NCI-H2227 (cell line): ENCODE measurements around the gene CTAG1B.
"Not testable (repeated sequence)": the region's sequence is repeated elsewhere in the genome, so short reads cannot be mapped to it uniquely, and the experiment has no call there.

ENCODE experiments used
- DNase-seq: peaks from one replicate; lab custom pipeline; 2025; ENCODE audit not compliant: unreplicated experiment; lab: John Stamatoyannopoulos, UW

Gene CTAG1B

DNA sequence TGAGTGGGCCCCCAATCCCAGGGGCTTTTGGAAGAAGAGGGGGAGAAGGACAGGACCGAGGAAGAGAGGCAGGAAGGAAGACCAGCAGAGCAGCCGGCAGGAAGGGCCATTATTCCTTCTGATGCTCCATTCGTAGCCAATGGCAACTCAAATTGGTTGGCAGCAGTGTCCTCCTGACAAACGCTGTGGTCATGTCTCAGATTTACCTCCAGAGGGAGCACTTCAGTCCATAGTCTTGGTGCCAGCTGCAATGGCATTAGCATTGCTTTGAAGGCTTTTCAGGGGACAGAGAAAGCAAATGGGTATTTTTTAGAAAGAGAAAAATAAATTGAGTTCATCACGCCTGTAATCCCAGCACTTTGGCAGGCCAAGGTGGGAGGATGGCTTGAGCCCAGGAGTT is 9.9 kb upstream of the CTAG1B start:
- not testable (repeated sequence) for DNase-seq

DNA sequence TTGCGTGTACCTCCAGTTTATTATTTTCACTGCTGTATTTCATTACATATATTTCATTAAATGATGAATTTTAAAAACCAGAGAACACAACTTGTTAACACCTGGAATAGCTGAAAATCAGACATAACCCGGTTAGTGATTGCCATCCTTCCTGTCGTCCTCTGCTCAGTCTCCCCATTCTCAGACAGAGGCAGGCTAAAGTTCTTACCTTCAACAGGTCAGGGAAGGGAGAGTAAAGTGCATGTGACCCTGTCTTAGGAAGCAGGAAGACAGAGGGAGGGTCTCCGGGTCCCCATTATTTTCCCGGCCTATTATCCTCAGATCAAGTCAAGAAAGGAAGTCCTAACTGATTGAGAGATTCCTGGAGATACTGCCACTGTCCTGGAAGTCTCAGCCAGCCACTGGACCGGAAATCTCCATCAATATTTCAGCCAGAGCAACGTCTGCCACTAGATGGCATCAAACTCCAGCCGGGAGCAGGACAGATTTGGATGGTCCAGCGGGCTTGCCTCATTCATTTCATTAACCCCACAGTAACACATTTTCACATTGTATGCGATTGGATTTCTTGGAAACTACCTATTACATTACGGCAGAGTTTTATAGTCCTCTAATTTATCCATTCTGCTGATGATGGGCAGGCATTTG is 1.8 kb upstream of the CTAG1B start:
- DNase-seq: not testable (repeated sequence)

DNA sequence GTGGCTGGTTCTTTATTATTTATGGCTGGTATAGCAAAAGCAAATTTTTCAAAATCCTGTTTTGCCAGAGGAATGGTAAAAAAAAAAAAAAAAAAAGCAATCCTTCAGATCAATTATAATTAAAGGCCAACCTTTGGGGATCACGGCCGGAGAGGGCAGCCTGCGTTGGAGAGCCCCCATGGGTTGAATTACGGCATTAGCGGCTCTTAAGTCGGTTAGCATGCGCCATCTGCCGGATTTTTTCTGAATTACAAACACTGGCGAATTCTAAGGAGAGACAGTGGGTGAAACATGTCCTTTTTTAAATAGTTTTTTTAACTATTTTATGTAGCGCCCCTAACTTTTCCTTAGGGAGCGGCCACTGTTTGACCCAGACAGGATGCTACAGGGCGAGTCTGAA is 5.5 kb downstream of the CTAG1B start:
- DNase-seq: not testable (repeated sequence)

DNA sequence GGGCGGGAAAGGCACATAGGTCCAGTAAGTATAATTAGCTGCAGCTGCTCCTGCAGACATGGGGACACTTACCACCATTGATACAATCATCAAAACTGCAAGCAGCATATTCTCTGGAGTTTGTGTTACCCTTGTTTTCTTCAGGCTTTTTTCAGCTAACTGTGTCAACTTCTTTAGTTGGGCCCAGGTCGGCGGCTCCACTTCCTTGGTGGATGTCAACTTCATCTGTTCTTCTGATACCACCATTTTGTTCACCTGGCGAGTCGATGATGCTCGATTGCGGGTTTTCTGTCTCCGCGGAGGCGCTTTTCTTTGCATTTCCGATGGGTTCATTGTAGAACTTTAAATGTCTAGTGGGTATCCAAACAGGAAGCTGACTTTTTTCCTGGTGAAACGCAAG is 7.9 kb downstream of the CTAG1B start:
- not testable (repeated sequence) for DNase-seq

DNA sequence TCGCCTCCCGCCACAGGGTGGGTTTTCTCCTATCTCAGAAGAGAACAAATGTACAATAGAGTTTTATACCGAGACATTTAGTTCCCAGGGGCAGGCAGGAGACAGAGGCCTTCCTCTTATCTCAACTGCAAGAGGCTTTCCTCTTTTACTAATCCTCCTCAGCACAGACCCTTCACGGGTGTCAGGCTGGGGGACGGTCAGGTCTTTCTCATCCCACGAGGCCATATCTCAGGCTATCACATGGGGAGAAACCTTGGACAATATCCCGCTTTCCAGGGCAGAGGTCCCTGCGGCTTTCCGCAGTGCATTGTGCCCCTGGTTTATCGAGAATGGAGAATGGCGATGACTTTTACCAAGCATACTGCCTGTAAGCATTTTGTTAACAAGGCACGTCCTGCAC is 10.3 kb downstream of the CTAG1B start:
- DNase-seq: not testable (repeated sequence)

DNA sequence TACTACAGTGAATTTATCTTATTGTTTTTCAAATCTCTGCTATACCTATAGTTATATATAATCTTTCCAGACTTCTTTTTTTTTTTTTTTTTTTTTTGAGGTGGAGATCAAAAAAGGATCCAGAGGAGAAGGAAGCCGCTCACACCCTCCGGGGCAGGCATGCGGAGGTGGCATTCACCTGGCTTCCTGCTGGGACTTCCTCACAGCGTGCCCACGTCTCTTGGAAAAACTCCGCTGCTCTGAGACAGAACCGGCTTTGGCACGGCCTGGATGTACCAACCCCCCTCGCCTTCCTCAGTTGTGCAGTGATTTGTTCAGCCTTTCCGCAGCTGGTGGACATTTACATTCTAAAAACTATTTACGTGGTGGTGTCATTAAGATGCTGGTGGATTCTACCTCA is 11.1 kb downstream of the CTAG1B start:
- DNase-seq: not testable (repeated sequence)

DNA sequence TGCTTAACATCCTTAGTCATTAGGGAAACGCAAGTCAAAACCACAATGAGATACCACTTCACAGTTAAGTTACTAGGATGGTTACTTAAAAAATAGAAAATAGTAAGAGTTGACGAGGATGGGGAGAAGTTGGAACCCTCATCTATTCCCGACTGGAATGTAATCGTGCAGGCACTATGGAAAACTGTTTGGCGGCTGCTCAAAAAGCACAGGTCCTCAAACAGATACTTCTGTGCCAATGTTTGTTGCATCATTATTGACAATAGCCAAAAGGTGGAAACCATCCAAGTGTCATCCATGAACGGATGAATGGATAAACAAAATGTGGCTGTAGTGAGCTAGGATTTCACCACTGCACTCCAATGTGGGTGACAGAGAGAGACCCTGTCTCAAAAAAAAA is 11.7 kb downstream of the CTAG1B start:
- DNase-seq: no peak

DNA sequence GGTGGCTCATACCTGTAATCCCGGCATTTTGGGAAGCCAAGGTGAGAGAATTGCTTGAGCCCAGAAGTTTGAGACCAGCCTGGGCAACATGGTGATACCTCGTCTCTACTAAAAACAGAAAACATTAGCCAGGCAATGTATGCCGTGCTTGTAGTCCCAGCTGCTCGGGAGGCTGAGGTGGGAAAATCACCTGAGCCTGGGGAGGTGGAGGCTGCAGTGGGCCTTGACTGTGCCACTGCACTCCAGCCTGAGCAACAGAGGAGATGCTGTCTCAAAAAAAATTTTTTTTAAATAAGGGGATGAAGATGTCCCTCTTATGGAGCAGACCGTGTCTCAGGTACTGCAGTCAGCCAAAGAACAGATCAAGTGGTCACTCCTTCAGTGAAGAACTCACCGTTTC is 13.5 kb downstream of the CTAG1B start:
- DNase-seq: no peak

DNA sequence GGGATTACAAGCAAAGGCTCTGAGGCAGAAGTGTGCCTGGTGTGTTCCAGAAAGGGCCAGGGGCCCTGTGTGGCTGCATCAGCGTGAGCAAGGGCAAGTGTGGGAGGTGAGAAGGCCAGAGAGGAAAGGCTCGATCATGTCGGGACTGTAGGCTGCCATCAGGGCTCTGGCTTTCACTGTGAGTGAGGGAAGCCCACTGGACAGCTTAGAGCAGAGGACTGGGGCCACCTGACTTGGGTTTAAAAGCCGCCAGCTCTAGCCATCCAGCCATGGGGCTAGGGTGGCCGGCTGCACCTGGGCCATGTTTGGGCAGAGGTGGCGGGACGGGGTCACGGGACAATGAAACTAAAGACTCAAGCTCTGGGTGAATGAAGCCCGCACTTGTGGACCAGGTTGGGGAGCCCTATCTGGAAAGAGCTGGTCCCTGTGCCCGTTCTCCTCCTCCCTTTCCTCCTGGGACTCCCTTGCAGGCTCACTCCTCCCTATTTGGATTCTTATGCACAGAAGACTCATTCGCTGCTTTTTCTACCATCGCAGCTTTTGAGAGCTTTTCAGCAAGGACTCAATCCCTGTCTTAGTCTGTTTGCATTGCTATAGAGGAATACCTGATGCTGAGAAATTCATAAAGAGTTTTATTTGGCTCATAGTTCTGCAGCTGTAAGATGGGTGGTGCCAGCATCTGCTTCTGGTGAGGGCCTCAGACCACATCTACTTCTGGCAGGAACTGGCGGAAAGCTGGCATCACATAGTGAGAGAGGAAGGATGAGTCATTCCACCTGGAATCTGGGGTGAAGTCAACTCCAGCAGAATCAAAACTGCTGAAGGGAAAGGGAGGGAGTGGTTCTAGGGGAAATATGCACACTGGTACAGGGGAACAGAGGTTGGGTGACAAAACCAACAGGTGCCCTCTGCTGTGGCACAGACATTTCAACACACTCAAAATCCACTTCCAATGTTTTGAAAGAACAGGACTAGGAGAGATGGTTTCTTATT is 15.3 kb downstream of the CTAG1B start:
- DNase-seq: no peak

DNA sequence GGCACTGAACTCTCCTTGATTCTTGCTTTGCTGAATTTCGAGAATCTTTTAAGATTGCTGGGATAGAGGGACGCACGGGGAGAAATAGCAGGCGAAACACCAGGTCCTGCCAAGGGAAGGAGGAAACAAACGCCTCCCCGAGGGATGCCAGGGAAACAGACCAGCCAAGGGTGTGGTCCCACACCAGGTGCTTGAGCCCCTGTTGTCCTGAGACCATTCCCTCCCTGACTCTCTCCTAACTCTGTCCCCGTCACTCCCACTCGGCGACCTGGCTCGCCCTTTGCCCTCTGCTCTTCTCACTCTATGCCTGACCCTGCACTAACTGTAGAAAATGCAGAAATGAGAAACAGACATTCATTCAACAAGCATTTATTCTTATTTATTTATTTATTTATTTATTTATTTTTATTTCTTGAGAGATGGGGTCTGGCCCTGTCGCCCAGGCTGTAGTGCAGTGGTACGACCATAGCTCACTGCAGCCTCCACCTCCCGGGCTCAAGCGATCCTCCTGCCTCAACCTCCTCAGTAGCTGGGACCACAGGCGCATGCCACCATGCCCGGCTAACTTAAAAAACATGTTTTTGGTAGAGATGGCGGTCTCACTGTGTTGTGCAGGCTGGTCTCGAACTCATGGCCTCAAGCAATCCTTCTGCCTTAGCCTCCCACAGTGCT is 16.2 kb downstream of the CTAG1B start:
- DNase-seq: no peak

DNA sequence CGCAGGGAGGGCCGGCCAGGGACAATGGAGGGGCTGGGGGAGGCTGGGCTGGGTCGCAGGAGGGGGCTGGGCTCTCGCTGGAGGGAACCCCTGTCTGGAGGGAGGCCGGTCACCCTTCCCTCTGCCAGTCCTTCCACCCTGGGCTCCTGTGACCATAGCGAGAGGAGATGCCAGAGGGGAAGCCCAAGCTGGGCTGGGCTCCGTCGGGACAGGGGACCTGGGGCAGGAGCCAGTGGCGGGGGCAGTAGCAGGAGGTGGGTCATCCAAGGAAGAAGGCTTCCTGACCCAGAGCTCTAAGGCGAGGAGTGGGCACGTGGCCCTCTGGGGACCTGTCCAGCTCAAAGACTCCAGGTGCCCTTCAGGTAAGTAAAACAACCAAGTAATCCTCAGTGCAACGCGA is 16.9 kb downstream of the CTAG1B start:
- no peak for DNase-seq

DNA sequence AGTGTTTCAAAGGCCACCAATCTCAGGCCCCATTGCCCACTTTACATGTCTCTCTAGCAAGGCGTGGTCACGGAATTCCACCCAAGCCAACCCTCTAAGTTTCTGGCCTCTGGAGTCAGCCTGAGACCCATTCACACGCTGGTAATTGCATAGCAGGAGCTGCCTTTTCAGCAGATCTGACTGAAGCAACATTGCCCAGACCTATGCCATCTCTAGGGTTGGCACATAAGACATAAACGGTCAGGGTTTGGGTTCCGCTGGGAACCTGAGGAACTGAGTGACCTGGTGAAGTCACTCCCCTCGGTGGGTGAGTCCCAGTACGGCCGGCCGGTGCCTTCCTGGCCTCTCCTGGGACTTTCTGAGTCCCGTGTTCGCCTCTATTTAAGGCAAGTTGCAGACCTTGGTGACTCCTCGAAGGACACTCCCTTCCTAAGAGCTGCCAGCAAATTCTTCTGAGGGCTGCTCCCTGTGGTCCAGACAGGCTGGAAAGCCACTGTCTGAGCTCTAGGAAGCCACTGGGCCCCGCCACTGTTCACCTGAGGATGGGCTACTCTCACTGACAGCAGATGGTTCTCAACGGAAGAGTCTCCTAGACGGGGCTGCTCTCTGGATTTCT is 18.2 kb downstream of the CTAG1B start:
- DNase-seq: no peak

DNA sequence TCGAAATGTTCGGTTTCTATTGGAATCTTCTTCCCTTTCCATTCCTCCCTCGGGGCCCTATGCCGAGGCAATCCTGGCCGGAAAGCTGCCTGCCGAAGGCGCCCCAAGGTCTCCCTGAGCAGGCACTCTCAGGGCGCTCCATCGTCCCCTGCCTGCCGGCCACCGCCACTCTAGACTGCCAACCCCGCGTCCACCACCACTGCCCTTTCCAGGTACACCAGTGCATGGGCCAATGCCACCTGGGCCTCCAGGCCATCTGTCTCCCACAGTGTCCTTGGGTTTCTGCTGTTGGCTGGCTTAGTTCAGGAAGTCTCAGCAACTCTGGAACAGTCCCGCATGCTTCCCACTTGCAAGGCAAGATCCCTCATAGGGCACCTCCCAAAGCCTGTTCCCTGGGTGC is 19.6 kb downstream of the CTAG1B start:
- no peak for DNase-seq

DNA sequence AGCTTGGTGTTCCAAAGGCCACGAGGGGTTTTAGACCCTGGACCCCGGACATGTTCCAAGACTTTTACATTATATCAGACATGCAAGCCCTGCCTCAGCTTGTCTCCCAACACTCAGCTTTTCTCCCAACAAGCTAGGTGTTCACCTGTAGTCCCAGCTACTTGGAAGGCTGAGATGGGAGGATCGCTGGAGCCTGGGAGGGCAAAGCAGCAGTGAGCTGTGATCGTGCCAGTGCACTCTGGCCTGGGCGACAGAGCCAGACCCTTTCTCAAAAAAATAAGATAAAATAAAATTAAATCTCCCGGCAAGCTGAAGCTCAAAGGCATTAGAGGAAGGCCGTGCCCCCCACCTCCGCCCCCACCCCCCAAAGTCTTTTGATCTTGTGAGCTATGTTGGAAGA is 20.4 kb downstream of the CTAG1B start:
- no peak for DNase-seq

DNA sequence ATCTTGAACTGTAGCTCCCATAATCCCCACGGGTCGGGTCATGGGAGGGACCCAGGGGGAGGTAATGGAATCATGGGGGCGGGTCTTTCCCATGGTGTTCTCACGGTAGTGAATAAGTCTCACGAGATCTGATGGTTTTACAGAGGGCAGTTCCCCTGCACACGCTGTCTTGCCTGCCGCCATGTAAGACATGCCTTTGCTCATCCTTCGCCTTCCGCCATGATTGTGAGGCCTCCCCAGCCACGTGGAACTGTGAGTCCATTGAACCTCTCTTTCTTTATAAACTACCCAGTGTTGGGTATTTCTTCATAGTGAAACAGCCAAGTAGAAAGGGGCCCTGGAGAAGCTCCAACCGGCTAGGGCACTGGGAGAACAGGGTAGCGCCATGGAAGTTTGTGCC is 21.9 kb downstream of the CTAG1B start:
- DNase-seq: no peak

DNA sequence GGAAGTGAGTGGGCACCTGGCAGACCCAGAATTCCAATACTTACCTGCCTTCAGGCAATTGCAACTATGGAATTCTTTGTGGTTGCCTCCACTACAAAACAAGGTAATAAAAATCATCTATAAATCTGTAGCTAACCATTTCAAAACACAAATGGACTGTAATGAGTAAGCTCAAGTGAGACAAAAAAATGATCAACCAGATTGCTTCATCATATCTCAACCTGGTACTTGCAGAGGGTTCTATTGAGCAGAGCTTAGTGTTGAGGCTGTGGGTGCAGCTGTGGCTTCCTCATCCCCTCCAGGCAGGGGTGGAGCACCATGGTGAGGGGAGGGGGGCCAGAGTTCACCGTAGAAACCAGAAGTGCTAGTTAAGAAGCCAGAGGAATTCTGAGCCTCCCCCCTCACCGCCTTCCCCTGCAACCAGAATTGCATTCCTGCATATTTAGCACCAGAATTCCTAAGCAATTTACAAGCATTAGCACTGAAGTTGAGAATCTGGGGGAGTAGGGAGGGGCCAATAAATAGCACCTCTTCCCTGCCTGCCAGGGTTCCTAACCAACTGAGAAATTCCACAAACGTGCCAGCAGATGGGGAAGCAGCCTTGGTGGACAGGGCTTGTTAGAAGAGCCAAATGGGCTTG is 22.7 kb downstream of the CTAG1B start:
- DNase-seq: no peak

DNA sequence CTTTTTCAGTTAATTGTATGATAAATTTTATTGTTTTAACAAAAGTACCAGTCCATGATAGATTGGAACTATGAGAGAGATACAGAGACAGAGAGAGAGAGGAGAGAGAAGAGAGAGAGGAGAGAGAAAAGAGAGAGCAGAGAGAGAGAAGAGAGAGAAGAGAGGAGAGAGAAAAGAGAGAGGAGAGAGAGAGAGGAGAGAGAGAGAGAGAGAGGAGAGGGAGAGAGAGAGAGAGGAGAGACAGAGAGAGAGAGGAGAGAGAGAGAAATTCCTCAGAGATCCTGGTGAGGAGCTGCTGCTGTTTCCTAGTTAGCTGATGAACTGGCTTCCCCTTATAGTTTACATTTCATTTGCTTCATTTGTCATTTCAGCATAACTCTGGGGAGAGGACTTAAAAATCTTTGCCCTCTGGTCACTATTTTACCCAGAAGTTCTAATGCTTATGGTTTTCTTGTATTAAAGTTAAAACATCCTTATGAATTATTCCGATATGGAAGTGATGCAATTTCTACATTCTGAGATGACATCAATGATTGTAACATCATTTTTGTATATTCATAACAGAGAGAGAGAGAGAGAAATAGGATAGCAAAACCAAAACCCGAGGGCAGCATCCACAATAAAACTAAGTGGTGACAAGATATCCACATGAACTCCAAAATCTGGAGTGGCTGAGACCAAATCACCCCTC is 23.4 kb downstream of the CTAG1B start:
- DNase-seq: no peak

DNA sequence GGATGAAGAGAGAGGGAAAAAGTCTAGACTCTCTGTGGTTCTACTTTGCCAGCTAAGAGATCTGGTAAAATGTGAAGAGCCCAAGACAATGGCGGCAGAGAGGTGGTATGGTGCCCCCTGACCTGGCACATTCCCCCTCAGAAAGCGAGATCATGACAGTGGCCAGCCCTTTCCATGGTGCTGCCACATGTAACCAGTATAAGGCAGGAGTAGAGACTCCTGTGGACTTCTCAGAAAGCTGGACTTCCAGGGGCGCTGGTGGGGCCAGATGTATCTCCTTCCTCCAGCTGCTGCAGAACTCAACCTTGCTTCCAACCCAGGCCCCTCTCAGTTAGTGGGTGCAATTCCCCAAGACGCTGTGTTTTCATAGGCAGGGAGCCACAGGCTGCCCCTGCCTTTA is 24.6 kb downstream of the CTAG1B start:
- no peak for DNase-seq

DNA sequence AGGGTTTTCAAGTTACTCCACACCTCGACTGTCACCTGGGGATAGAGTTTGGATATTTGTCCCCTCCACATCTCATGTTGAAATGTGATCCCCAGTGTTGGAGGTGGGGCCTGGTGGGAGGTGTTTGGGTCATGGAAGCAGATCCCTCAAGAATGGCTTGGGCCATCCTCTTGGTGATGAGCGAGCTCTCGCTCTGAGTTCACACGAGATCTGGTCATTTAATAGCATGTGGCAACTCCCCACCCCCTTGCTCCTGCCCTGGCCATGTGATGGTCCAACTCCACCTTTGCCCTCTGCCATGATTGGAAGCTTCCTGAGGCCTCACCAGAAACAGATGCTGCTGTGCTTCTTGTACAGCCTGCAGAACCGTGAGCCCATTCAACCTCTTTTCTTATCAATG is 25.9 kb downstream of the CTAG1B start:
- DNase-seq: no peak

DNA sequence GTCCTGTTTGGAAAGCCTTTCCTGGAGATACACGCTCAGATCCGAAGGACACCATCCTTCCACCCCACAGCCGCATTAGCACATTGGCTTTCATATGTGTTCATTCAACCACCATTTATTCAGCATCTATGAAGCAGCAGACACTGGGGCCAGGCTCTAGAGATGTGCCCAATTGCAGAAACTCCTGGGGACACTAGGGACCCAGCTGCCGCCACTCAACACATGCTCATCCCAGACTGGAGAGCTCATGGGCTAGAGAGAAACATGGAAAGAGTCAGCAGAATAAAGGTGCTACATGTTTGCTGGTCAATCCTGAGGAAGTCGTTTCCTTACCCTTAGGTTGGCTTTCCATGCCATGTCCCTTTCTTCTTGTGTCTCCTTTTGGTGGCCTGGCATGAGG is 26.6 kb downstream of the CTAG1B start:
- DNase-seq: no peak
